Nephron (organoid): ENCODE results near the gene BTBD2.
"Not testable (repeated sequence)": the region's sequence is repeated elsewhere in the genome, so short reads cannot be mapped to it uniquely, and the experiment has no call there.

ENCODE experiments used
- H3K27ac Mint-ChIP-seq, 3 experiments: 2 replicates each; pipeline ENCODE4 v1.8.0; 2020; ENCODE audit warnings: mixed read lengths in 3 of 3, mild to moderate bottlenecking in 2 of 3, moderate library complexity in 1 of 3
- H3K27me3 Mint-ChIP-seq: 2 replicates; pipeline ENCODE4 v1.8.0; 2021; ENCODE audit warnings: low read depth, mild to moderate bottlenecking, moderate library complexity, mixed read lengths
- H3K36me3 Mint-ChIP-seq: 2 replicates; pipeline ENCODE4 v1.8.0; 2020; ENCODE audit warnings: low read depth, mixed read lengths
- H3K4me1 Mint-ChIP-seq: 2 replicates; pipeline ENCODE4 v1.8.0; 2020; ENCODE audit warnings: mixed read lengths
- H3K4me3 Mint-ChIP-seq, 3 experiments: 2 replicates each; pipeline ENCODE4 v1.8.0; 2020; ENCODE audit warnings: mild to moderate bottlenecking in 3 of 3, mixed read lengths in 3 of 3, moderate library complexity in 2 of 3
- H3K9me3 Mint-ChIP-seq: 2 replicates; pipeline ENCODE4 v1.8.0; 2020; ENCODE audit warnings: mixed read lengths
- TF ChIP-seq, protein P1 (sequence below), 3 experiments: fragments of 200-600 bp; sonication (generic); IDR thresholded peaks; one replicate each; pipeline ENCODE4 v1.5.0; 2021; ENCODE audit warnings: antibody characterized with exemption in 3 of 3; ENCODE audit not compliant: unreplicated experiment in 3 of 3

Gene BTBD2

DNA sequence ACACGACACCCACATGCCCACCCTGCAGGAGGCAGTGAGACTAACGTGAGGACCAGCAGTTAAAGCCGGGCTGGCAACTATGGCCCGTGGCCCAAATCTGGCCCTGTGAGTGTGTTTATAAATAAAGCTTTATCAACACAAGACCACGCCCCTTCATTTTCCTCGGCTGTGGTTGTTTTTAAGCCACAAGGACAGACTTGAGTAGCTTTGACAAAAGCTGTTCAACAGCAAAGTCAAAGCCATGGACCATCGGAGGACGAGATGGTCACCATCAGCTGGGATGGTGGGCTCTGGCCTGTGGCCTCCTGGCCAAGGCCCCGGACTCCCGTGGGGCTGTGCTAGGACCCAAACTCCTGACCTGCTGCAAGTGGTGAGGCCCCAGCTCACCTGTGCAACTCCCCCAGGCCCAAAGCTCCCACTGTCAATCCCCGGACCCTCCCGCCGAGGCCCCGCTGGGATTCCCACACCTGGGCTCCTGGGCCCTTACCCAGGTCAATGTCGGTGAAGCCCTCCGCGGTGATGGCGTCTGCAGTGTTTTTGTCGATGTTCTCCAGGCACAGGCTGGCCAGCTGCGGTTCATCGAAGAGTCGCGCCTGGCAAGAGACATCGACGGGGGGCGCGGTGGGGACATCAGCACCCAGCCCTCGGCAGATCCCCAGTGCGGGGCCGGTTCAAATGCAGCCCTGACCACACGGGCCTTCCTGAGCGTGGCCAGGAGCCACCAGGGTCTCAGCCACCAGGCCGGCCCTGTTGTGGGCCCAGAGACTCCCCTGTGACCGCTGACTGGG lies 25.1 kb downstream of the BTBD2 start:
- Mint-ChIP-seq H3K27me3 (no peaks in the 10 kb centered on the region), H3K9me3 (no peaks in the 10 kb centered on the region), H3K36me3 (peaks cover 33% of the 10 kb centered on the region), H3K27ac (no peak overlapping the region), H3K4me1 (no peaks in the 10 kb centered on the region), H3K4me3 (no peak overlapping the region)
- TF ChIP-seq, protein P1, sequence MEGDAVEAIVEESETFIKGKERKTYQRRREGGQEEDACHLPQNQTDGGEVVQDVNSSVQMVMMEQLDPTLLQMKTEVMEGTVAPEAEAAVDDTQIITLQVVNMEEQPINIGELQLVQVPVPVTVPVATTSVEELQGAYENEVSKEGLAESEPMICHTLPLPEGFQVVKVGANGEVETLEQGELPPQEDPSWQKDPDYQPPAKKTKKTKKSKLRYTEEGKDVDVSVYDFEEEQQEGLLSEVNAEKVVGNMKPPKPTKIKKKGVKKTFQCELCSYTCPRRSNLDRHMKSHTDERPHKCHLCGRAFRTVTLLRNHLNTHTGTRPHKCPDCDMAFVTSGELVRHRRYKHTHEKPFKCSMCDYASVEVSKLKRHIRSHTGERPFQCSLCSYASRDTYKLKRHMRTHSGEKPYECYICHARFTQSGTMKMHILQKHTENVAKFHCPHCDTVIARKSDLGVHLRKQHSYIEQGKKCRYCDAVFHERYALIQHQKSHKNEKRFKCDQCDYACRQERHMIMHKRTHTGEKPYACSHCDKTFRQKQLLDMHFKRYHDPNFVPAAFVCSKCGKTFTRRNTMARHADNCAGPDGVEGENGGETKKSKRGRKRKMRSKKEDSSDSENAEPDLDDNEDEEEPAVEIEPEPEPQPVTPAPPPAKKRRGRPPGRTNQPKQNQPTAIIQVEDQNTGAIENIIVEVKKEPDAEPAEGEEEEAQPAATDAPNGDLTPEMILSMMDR (IDR thresholded peaks at IDR 0.05; ENCODE audit: unreplicated experiment in 3 of 3), result no peak

DNA sequence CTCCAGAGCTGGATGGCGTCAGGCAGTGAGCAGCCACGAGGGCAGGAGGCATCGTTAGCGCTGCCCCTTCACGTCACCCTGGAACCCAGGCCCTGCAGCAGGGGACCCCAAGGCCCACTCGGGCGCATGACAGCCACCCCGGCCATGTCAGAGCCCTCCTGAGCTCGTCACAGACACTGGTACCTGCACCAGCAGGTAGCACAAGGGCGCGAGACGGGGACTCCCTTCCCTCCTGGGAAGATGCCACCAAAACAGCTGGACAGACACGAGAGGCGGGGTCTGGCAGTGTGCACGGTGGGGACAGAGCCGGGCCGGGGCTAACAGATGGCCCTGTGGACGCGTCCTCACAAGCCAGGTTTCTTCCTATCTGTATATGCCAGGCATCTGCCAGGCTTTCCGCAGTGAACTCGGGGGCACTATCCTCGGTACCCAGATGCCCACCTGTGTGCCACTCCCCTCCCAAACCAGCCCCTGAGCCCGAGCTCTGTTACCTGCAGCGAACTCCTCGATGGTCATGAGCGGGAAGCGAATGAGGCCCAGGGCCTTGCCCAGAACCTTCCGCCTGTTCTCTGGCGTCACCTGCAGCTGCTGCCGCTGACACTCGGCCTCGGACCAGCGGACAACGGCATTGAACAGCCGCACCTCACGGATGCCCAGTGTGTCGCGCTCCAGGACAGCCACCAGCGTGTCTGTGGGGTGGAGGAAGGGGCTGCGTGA lies 25.8 kb downstream of the BTBD2 start:
- TF ChIP-seq, protein P1 (IDR thresholded peaks at IDR 0.05; ENCODE audit: unreplicated experiment in 3 of 3), result no peak
- H3K4me3 Mint-ChIP-seq, result no peak overlapping the region
- no peaks in the 10 kb centered on the region for H3K27me3 Mint-ChIP-seq
- no peak overlapping the region for H3K27ac Mint-ChIP-seq
- H3K36me3 Mint-ChIP-seq, result peaks cover 35% of the 10 kb centered on the region
- no peaks in the 10 kb centered on the region for H3K4me1 Mint-ChIP-seq
- no peaks in the 10 kb centered on the region for H3K9me3 Mint-ChIP-seq

DNA sequence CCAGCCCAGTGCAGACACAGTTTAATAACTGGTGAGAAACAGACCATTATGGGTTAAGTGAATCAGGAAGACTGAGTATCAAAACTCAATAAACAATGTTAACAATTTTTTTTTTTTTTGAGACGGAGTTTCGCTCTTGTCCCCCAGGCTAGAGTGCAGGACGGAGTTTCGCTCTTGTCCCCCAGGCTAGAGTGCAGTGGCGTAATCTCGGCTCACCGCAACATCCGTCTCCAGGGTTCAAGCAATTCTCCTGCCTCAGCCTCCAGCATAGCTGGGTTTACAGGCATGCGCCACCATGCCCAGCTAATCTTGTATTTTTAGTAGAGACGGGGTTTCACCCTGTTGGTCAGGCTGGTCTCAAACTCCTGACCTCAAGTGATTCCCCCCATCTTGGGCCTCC lies 27.1 kb downstream of the BTBD2 start:
- not testable (repeated sequence) for H3K27ac Mint-ChIP-seq, H3K9me3 Mint-ChIP-seq, H3K27me3 Mint-ChIP-seq, H3K4me1 Mint-ChIP-seq, H3K4me3 Mint-ChIP-seq
- peaks cover 30% of the 10 kb centered on the region for H3K36me3 Mint-ChIP-seq

DNA sequence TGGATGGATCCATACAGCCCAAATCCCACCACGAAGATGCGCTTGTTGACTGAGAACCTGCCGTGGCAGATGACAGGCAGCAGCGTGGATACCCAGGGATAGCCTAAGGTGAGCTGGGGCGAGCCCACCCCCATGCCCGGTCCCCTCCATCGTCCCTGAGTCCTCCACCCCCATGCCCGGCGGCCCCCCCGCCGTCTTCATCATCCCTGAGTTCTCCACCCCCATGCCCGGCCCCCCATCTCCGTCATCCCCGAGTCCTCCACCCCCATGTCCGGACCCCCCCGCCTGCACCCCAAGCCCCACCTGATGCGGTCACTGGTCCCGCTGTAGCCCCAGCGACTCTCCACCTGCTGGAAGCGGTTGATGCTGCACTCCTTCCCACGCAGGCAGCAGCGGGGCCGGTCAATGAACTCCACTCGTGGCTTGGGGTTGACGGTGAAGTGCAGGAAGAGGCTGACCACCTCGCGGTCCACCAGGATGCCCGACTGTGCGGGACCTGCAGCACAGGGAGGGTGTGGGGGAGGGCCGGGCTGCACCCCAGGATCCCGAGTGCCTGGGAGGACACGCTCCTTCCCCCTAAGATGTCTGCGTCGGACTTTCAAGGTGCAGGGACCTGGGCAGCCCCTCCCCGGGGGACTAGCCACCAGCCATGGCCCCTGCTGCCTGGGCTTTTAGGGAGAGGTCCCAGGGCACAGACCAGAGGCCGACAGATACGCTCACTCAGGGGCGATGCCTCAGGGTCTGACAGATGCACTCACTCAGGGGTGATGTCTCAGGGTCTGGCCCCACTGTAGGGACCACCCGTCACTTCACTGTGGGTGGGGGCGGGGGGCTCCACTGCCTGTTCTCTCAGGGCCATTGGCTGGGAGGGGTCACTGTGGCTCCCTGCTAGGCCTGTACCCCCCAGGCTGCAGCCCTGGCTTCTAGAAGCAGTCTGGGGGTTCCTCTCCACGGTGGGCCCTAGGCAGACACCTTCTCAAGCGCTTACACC lies 28.0 kb downstream of the BTBD2 start:
- Mint-ChIP-seq H3K4me3 (no peak overlapping the region), H3K4me1 (no peaks in the 10 kb centered on the region), H3K27me3 (no peaks in the 10 kb centered on the region), H3K36me3 (peaks cover 28% of the 10 kb centered on the region), H3K27ac (no peak overlapping the region), H3K9me3 (no peaks in the 10 kb centered on the region)
- TF ChIP-seq, protein P1 (IDR thresholded peaks at IDR 0.05; ENCODE audit: unreplicated experiment in 3 of 3), result no peak

DNA sequence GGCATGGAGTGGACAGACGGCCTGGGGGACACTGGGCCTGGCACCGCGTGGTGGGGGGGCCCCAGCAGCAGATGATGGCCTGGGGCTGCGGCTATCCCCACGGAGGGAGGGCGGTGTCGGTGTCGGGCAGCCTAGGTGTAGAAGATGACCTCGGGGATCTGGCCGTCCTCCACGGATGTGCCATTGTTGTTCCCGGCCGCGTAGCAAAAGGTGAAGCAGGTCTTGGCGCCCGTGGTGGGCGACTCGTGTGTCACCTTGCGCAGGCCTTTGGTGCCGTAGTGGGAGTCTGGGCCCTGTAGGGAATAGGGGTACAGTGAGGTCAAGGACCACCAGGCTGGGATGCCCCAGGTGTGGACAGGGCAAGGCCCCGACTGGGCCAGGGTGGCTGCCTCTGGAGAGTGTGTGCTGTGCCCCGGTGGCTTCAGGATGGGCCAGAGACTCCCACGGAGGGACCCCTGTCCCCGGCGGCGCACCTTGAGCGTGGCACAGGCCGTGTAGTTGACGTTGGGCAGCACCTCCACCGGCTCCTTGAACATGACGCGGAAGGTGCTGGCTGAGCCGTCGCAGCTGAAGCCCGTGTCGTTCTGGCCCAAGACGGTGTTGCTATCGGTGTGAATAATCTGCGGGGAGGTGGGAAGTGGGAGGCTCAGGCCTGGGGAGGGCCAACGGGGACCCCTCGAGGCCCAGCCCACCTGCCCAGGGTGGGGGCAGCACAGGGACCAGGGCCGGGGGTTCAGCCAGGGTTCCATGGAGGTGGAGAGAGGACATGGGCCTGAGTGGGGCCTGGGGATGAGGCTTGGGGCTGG lies 29.0 kb downstream of the BTBD2 start:
- TF ChIP-seq, protein P1 (IDR thresholded peaks at IDR 0.05; ENCODE audit: unreplicated experiment in 3 of 3), result no peak
- Mint-ChIP-seq H3K27me3 (no peaks in the 10 kb centered on the region), H3K4me3 (no peak overlapping the region), H3K4me1 (no peaks in the 10 kb centered on the region), H3K27ac (no peak overlapping the region), H3K36me3 (peaks cover 28% of the 10 kb centered on the region), H3K9me3 (no peaks in the 10 kb centered on the region)
